ENCODE data around the gene PDE4D.

DNA sequence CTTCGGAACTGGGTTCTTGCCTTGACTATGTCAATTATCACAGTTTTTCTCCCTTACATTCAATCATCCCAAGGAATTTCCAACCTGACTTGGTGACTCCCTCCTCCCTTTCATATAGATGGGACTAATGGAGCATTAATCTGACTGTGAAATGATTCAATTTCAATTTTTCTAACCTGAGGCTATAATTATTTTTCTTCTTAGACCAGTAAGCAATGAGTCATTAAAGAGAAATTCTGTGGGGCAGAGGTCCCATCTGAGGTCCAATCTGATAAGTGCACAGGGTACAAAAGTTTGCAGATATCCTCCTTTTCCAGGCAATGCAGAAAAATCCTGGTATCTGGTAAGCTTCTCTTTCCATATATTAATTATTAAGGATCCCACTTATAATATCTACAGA is 18.9 kb downstream of the PDE4D start:
- no peak for TF ChIP-seq CTCF (optimal IDR thresholded peaks at IDR 0.05 in 1 of 3, IDR thresholded peaks at IDR 0.05 in 1 of 3, conservative IDR thresholded peaks at IDR 0.05 in 1 of 3; ENCODE audit: extremely low read depth in 1 of 3, insufficient read depth in 2 of 3, low read length in 3 of 3)
- no peak for TF ChIP-seq EZH2 (IDR thresholded peaks at IDR 0.05; ENCODE audit: low read length)
